Measurements from ENCODE around the gene PLCL1. TPM values are rescaled to one million over a fixed set of nuclear protein-coding genes. Genes with fewer than 3 reads are reported as not detected.
A peak's percentile ranks its signal among the peaks of the same experiment; 100 is the strongest.

Gene PLCL1
- polyA plus RNA-seq, 3 donors, result 0.69 to 1.4 (median 0.79) TPM

- no peaks in the 10 kb centered on the region for H3K27me3 Mint-ChIP-seq (ENCODE audit: low read depth in 3 of 3)
- Histone ChIP-seq H3K4me2 (replicated peaks; ENCODE audit: extremely low read depth, low read length, poor library complexity, severe bottlenecking) (no peak overlapping the region), H3K9me3 (replicated peaks in 1 of 2; ENCODE audit: control insufficient read depth in 1 of 2, insufficient read depth in 1 of 2, low read length in 2 of 2) (no peaks in the 10 kb centered on the region), H4K20me1 (ENCODE audit: insufficient read depth, low read length) (no peaks in the 10 kb centered on the region), H2AFZ (ENCODE audit: insufficient read depth, low read depth, low read length, poor library complexity, severe bottlenecking) (no peak overlapping the region), H3K27me3 (ENCODE audit: control insufficient read depth in 2 of 2, insufficient read depth in 2 of 2, low read length in 2 of 2) (no peaks in the 10 kb centered on the region), H3K36me3 (replicated peaks in 1 of 2; ENCODE audit: control insufficient read depth in 1 of 2, insufficient read depth in 2 of 2, low read length in 2 of 2) (no peaks in the 10 kb centered on the region), H3K4me1 (ENCODE audit: control insufficient read depth in 1 of 2, insufficient read depth in 2 of 2, low read length in 2 of 2) (no peaks in the 10 kb centered on the region), H3K27ac (ENCODE audit: low read depth in 1 of 2, low read length in 2 of 2) (no peak overlapping the region), H3K79me2 (ENCODE audit: insufficient read depth, low read length) (no peaks in the 10 kb centered on the region), H3K4me3 (replicated peaks in 1 of 3; ENCODE audit: low read depth in 2 of 3, low read length in 3 of 3) (no peak overlapping the region), H3K9ac (ENCODE audit: insufficient read depth, low read length, poor library complexity, severe bottlenecking) (no peak overlapping the region)
- TF ChIP-seq, protein P1, sequence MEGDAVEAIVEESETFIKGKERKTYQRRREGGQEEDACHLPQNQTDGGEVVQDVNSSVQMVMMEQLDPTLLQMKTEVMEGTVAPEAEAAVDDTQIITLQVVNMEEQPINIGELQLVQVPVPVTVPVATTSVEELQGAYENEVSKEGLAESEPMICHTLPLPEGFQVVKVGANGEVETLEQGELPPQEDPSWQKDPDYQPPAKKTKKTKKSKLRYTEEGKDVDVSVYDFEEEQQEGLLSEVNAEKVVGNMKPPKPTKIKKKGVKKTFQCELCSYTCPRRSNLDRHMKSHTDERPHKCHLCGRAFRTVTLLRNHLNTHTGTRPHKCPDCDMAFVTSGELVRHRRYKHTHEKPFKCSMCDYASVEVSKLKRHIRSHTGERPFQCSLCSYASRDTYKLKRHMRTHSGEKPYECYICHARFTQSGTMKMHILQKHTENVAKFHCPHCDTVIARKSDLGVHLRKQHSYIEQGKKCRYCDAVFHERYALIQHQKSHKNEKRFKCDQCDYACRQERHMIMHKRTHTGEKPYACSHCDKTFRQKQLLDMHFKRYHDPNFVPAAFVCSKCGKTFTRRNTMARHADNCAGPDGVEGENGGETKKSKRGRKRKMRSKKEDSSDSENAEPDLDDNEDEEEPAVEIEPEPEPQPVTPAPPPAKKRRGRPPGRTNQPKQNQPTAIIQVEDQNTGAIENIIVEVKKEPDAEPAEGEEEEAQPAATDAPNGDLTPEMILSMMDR (IDR thresholded peaks at IDR 0.05), result no peak
- no peak for DNase-seq
- no CpG with 5 or more reads among the region's 1 CpG for WGBS (ENCODE audit: insufficient coverage)
- no peaks in the 10 kb centered on the region for H3K4me1 Mint-ChIP-seq
- no peaks in the 10 kb centered on the region for H3K36me3 Mint-ChIP-seq
- H3K9me3 Mint-ChIP-seq, result no peaks in the 10 kb centered on the region
- intact Hi-C loops (cut with micrococcal nuclease), result no loop called here
- no peak overlapping the region for H3K27ac Mint-ChIP-seq
- H3K4me3 Mint-ChIP-seq, result no peak overlapping the region
These were observed 249.4 kb downstream of the PLCL1 start for GRCh38 chr2:198053776-198054175.

DNA sequence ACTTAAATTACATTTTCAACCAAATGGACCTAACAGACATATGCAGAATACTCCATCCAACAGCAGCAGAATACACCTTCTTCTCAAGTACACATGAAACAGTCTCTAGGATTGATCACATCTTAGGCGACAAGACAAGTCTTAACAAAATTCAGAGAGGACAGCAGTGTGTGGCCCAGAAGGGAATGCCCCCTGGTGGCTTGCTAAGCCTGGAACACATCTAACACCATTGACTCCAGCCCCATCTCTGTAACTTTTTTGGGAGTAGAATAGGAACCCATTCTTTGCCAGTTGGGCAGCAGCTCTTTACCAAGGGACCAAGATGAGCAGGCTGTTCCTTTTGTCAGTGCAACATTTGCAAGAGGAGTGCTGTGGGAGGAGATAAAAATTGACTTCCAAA lies 249.9 kb downstream of the PLCL1 start:
- Histone ChIP-seq H3K27me3 (ENCODE audit: control insufficient read depth in 2 of 2, insufficient read depth in 2 of 2, low read length in 2 of 2) (no peaks in the 10 kb centered on the region), H3K9me3 (replicated peaks in 1 of 2; ENCODE audit: control insufficient read depth in 1 of 2, insufficient read depth in 1 of 2, low read length in 2 of 2) (no peaks in the 10 kb centered on the region), H3K9ac (ENCODE audit: insufficient read depth, low read length, poor library complexity, severe bottlenecking) (no peak overlapping the region), H3K27ac (ENCODE audit: low read depth in 1 of 2, low read length in 2 of 2) (no peak overlapping the region), H3K4me1 (ENCODE audit: control insufficient read depth in 1 of 2, insufficient read depth in 2 of 2, low read length in 2 of 2) (no peaks in the 10 kb centered on the region), H2AFZ (ENCODE audit: insufficient read depth, low read depth, low read length, poor library complexity, severe bottlenecking) (no peak overlapping the region), H3K79me2 (ENCODE audit: insufficient read depth, low read length) (no peaks in the 10 kb centered on the region), H3K36me3 (replicated peaks in 1 of 2; ENCODE audit: control insufficient read depth in 1 of 2, insufficient read depth in 2 of 2, low read length in 2 of 2) (no peaks in the 10 kb centered on the region), H3K4me3 (replicated peaks in 1 of 3; ENCODE audit: low read depth in 2 of 3, low read length in 3 of 3) (no peak overlapping the region), H4K20me1 (ENCODE audit: insufficient read depth, low read length) (no peaks in the 10 kb centered on the region), H3K4me2 (replicated peaks; ENCODE audit: extremely low read depth, low read length, poor library complexity, severe bottlenecking) (no peak overlapping the region)
- Mint-ChIP-seq H3K4me3 (peak overlapping the region in 1 of 2 donors; percentile 1), H3K4me1 (no peaks in the 10 kb centered on the region), H3K36me3 (no peaks in the 10 kb centered on the region), H3K27ac (no peak overlapping the region), H3K9me3 (no peaks in the 10 kb centered on the region), H3K27me3 (ENCODE audit: low read depth in 3 of 3) (no peaks in the 10 kb centered on the region)
- DNase-seq, result peak in 1 of 3 donors; percentile 3
- TF ChIP-seq, protein P1 (IDR thresholded peaks at IDR 0.05), result peak; percentile 23
- no CpG with 5 or more reads among the region's 1 CpG for WGBS (ENCODE audit: insufficient coverage)
- intact Hi-C loops (cut with micrococcal nuclease), result no loop called here

Measured in CD14-positive monocyte (primary cell).